ENCODE results near the gene AP2S1.

- TF ChIP-seq POLR2A (IDR thresholded peaks at IDR 0.05; ENCODE audit: low read depth, low read length) (no peak), POLR2AphosphoS5 (IDR thresholded peaks at IDR 0.05; ENCODE audit: low read depth, low read length) (no peak), TAF1 (IDR thresholded peaks at IDR 0.05; ENCODE audit: borderline replicate concordance, low read depth, low read length) (no peak)
Observed at GRCh38 chr19:46798713-46799112, 51.9 kb downstream of the AP2S1 start.
